COLO668 (cell line): ENCODE results near the gene CBY2.
"Not testable (repeated sequence)": the region's sequence is repeated elsewhere in the genome, so short reads cannot be mapped to it uniquely, and the experiment has no call there.

Source experiments
- DNase-seq: peaks from one replicate; lab custom pipeline; 2025; ENCODE audit not compliant: unreplicated experiment; lab: John Stamatoyannopoulos, UW

CBY2 gene

GRCh38 chr13:45737571-45738017, 35.5 kb downstream of the CBY2 start:
- DNase-seq = no peak

GRCh38 chr13:45742985-45743384, 40.9 kb downstream of the CBY2 start:
- no peak for DNase-seq

- DNase-seq = no peak
Measured at GRCh38 chr13:45744979-45745378, 42.9 kb downstream of the CBY2 start.

- DNase-seq = no peak
Measured at GRCh38 chr13:45747071-45747470, 45.0 kb downstream of the CBY2 start.

- DNase-seq = no peak
Measured at GRCh38 chr13:45748941-45749759, 47.0 kb downstream of the CBY2 start.

- no peak for DNase-seq
Measured at GRCh38 chr13:45750566-45750965, 48.4 kb downstream of the CBY2 start.

- DNase-seq = no peak
Measured at GRCh38 chr13:45751885-45752284, 49.8 kb downstream of the CBY2 start.

- DNase-seq = no peak
Measured at GRCh38 chr13:45752510-45752909, 50.4 kb downstream of the CBY2 start.

GRCh38 chr13:45756498-45756897, 54.4 kb downstream of the CBY2 start:
- DNase-seq = not testable (repeated sequence)

- not testable (repeated sequence) for DNase-seq
Measured at GRCh38 chr13:45757589-45757988, 55.5 kb downstream of the CBY2 start.

GRCh38 chr13:45763419-45763818, 61.3 kb downstream of the CBY2 start:
- no peak for DNase-seq
